HG03135 (cell line): ENCODE data around the gene TRIO.

ENCODE experiments used
- ATAC-seq: cut with Tn5 transposase; IDR thresholded peaks from one replicate; pipeline ENCODE4 v1.9.1; 2021; ENCODE audit warnings: mild to moderate bottlenecking, moderate library complexity; ENCODE audit not compliant: unreplicated experiment

TRIO gene

GRCh38 chr5:14465776-14466175 is 322.6 kb downstream of the TRIO start:
- ATAC-seq, result no peak

- no peak for ATAC-seq
These were observed 324.1 kb downstream of the TRIO start for GRCh38 chr5:14467251-14467650.

- ATAC-seq, result no peak
These were observed 324.7 kb downstream of the TRIO start for GRCh38 chr5:14467886-14468285.

GRCh38 chr5:14469551-14470377 is 326.6 kb downstream of the TRIO start:
- ATAC-seq, result no peak

GRCh38 chr5:14471507-14471906 is 328.4 kb downstream of the TRIO start:
- ATAC-seq, result no peak

GRCh38 chr5:14472986-14473567 is 329.9 kb downstream of the TRIO start:
- ATAC-seq, result no peak

- ATAC-seq, result no peak
These were observed 331.9 kb downstream of the TRIO start for GRCh38 chr5:14475045-14475444.

- ATAC-seq, result no peak
These were observed 333.8 kb downstream of the TRIO start for GRCh38 chr5:14476786-14477435.

- no peak for ATAC-seq
These were observed 336.1 kb downstream of the TRIO start for GRCh38 chr5:14479143-14479696.

GRCh38 chr5:14481349-14481748 is 338.2 kb downstream of the TRIO start:
- ATAC-seq, result no peak

- ATAC-seq, result no peak
These were observed 338.9 kb downstream of the TRIO start for GRCh38 chr5:14482085-14482484.

GRCh38 chr5:14483504-14484157 is 340.5 kb downstream of the TRIO start:
- no peak for ATAC-seq

- no peak for ATAC-seq
These were observed 343.3 kb downstream of the TRIO start for GRCh38 chr5:14486486-14486885.

GRCh38 chr5:14486996-14487896 is 344.1 kb downstream of the TRIO start:
- no peak for ATAC-seq

GRCh38 chr5:14487897-14488570 is 344.9 kb downstream of the TRIO start:
- ATAC-seq, result no peak

GRCh38 chr5:14488709-14489108 is 345.6 kb downstream of the TRIO start:
- ATAC-seq, result no peak

- no peak for ATAC-seq
These were observed 346.5 kb downstream of the TRIO start for GRCh38 chr5:14489643-14490042.

- ATAC-seq, result no peak
These were observed 347.2 kb downstream of the TRIO start for GRCh38 chr5:14490309-14490711.

GRCh38 chr5:14491015-14491915 is 348.1 kb downstream of the TRIO start:
- no peak for ATAC-seq
